ENCODE measurements around the gene ZNF324. TPM values are rescaled to one million over a fixed set of nuclear protein-coding genes. Genes with fewer than 3 reads are reported as not detected.

Gene ZNF324
- total and polyA plus RNA-seq, 9 of the 15 experiments (the other 6 are each of a cell fraction or from before 2014, with no cell fraction given), result 0.92 to 16.4 (median 5.3) TPM

- TF ChIP-seq, protein P1, sequence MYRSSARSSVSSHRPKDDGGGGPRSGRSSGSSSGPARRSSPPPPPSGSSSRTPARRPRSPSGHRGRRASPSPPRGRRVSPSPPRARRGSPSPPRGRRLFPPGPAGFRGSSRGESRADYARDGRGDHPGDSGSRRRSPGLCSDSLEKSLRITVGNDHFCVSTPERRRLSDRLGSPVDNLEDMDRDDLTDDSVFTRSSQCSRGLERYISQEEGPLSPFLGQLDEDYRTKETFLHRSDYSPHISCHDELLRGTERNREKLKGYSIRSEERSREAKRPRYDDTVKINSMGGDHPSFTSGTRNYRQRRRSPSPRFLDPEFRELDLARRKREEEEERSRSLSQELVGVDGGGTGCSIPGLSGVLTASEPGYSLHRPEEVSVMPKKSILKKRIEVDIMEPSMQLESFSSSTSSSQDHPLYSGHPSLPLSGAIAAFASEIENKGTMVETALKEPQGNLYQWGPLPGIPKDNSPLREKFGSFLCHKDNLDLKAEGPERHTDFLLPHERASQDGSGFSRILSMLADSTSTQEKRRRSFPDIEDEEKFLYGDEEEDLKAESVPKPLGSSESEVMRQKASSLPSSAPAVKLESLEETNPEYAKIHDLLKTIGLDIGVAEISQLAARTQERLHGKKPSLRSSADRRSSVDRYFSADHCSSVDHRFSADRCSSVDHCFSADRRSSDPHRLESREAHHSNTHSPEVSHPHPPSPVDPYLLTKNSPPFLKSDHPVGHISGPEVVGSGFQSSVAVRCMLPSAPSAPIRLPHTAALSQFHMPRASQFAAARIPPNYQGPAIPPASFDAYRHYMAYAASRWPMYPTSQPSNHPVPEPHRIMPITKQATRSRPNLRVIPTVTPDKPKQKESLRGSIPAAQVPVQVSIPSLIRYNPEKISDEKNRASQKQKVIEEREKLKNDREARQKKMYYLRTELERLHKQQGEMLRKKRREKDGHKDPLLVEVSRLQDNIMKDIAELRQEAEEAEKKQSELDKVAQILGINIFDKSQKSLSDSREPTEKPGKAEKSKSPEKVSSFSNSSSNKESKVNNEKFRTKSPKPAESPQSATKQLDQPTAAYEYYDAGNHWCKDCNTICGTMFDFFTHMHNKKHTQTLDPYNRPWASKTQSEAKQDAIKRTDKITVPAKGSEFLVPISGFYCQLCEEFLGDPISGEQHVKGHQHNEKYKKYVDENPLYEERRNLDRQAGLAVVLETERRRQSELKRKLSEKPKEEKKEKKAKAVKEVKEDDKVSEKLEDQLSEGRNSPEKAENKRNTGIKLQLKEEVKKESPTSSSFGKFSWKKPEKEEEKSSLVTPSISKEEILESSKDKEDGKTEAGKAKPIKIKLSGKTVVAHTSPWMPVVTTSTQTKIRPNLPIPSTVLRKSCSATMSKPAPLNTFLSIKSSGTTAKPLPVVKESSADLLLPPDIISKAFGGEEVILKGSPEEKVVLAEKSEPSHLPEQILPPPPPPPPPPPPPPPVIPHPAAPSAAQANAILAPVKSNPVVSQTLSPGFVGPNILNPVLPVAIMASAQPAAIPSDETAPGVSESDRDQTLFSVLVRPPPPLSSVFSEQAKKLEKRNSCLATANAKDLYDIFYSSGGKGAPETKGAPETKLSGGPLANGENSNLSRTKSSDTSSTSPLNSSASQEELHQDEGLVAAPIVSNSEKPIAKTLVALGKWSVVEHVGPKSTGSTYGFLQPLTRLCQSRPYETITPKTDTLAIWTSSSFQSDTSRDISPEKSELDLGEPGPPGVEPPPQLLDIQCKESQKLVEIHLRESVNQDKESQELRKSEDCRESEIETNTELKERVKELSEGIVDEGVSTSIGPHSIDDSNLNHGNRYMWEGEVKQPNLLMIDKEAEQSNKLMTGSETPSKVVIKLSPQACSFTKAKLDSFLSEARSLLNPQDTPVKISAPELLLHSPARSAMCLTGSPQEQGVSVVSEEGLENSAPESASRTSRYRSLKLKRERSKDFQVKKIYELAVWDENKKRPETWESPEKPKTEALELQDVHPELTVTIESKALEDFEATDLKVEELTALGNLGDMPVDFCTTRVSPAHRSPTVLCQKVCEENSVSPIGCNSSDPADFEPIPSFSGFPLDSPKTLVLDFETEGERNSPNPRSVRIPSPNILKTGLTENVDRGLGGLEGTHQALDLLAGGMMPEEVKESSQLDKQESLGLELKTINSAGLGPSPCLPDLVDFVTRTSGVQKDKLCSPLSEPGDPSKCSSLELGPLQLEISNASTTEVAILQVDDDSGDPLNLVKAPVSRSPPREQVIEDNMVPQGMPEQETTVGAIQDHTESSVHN (IDR thresholded peaks at IDR 0.05; ENCODE audit: borderline replicate concordance in 1 of 2, low read depth in 1 of 2), result no peak
- no peak for TF ChIP-seq RB1 (IDR thresholded peaks at IDR 0.05; ENCODE audit: low read depth)
Observed at GRCh38 chr19:58480831-58481230, 14.0 kb downstream of the ZNF324 start (continued).

All from K562 (cell line).